VCaP (cell line): ENCODE results near the gene SFXN3.

Experiments used
- H3K27ac ChIP-seq: fragments of 450-650 bp; 2 replicates; pipeline ENCODE4 v1.5.1; 2017
- CTCF ChIP-seq: fragments of 450-650 bp; conservative IDR thresholded peaks from 2 replicates; pipeline ENCODE4 v1.5.1; 2017; ENCODE audit warnings: mild to moderate bottlenecking, moderate library complexity

Gene SFXN3

GRCh38 chr10:100986952-100987684, 43.9 kb upstream of the SFXN3 start, which contains the start of the genes MRPL43 and TWNK:
MRPL43 (minus strand) TSS chr10:100987497; CDS start chr10:100987443, 54 bp downstream.
TWNK (plus strand) TSS chr10:100987543; CDS start chr10:100988211, 668 bp downstream.
- H3K27ac ChIP-seq, result peak within 1 kb of the TSS; percentile 91
- no peak for TF ChIP-seq CTCF

GRCh38 chr10:100987685-100988049, 43.4 kb upstream of the SFXN3 start:
- TF ChIP-seq CTCF, result no peak
- H3K27ac ChIP-seq, result peak overlapping the region; percentile 91

- no peak for TF ChIP-seq CTCF
- H3K27ac ChIP-seq, result peak overlapping the region; percentile 91
These were observed 42.9 kb upstream of the SFXN3 start for GRCh38 chr10:100988166-100988565.

GRCh38 chr10:100989088-100989487, 41.9 kb upstream of the SFXN3 start:
- H3K27ac ChIP-seq, result peak overlapping the region; percentile 91; the same call in 1 of the 2 replicates
- no peak for TF ChIP-seq CTCF

GRCh38 chr10:100993986-100994708, 36.9 kb upstream of the SFXN3 start:
- TF ChIP-seq CTCF, result peak; percentile 77
- peak overlapping the region; percentile 19 for H3K27ac ChIP-seq

GRCh38 chr10:100995181-100995580, 35.9 kb upstream of the SFXN3 start:
- no peak for TF ChIP-seq CTCF
- no peak overlapping the region for H3K27ac ChIP-seq

GRCh38 chr10:100996678-100997359, 34.2 kb upstream of the SFXN3 start:
- H3K27ac ChIP-seq, result peak overlapping the region; percentile 94
- no peak for TF ChIP-seq CTCF
